OCI-LY7 (cell line): ENCODE measurements around the gene C7orf57.

Experiments used
- EZH2phosphoT487 ChIP-seq: fragments of 200-600 bp; sonication (generic); IDR thresholded peaks from 2 replicates; pipeline ENCODE4 v1.6.1; 2018; ENCODE audit warnings: low read depth, borderline replicate concordance, mild to moderate bottlenecking, mixed run types, antibody characterized with exemption, low read length, moderate library complexity, mixed read lengths
- TF ChIP-seq, protein P1 (sequence below): fragments of 200-600 bp; sonication (generic); conservative IDR thresholded peaks from 2 replicates; pipeline ENCODE4 v1.5.1; 2014; ENCODE audit warnings: mild to moderate bottlenecking, antibody characterized with exemption, low read length, moderate library complexity, mixed read lengths

DNA sequence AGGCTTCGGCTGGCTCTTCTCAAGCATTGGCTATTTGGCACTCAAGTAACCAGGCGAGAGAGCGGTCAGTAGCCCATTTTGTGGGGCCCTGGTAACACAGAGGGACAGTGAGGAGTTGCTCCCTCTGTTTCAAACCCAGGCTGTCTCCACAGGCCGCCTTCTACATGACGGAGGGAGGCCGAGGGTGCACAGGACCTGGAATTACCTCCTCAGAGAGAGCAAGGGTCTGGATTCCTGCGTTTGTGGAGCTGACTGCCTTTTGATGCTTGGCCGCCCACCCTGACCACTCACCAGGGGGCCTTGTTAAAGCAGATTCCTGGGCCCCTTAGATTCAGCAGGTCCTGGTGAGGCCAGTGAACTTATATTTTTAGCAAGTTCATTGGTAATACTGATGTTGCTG, 66.0 kb downstream of the C7orf57 start:
- TF ChIP-seq, protein P1, sequence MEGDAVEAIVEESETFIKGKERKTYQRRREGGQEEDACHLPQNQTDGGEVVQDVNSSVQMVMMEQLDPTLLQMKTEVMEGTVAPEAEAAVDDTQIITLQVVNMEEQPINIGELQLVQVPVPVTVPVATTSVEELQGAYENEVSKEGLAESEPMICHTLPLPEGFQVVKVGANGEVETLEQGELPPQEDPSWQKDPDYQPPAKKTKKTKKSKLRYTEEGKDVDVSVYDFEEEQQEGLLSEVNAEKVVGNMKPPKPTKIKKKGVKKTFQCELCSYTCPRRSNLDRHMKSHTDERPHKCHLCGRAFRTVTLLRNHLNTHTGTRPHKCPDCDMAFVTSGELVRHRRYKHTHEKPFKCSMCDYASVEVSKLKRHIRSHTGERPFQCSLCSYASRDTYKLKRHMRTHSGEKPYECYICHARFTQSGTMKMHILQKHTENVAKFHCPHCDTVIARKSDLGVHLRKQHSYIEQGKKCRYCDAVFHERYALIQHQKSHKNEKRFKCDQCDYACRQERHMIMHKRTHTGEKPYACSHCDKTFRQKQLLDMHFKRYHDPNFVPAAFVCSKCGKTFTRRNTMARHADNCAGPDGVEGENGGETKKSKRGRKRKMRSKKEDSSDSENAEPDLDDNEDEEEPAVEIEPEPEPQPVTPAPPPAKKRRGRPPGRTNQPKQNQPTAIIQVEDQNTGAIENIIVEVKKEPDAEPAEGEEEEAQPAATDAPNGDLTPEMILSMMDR = no peak
- TF ChIP-seq EZH2phosphoT487 = no peak
